Hindlimb muscle (tissue), 1 donor: Measurements from ENCODE around the gene KRT16. TPM values are rescaled to one million over a fixed set of nuclear protein-coding genes. Genes with fewer than 3 reads are reported as not detected.
"Not testable (repeated sequence)": the region's sequence is repeated elsewhere in the genome, so short reads cannot be mapped to it uniquely, and the experiment has no call there.

Source experiments
- DNase-seq: peaks from one replicate; pipeline ENCODE4 v3.0.0-alpha.2; 2013
- polyA plus RNA-seq: library from polyadenylated mRNA; unstranded; fragments of 120-200 nt; gene quantifications from one replicate; pipeline ENCODE4 v1.2.1, GENCODE V29; 2013; ENCODE audit not compliant: insufficient read length

KRT16 gene
- 0.23 TPM for polyA plus RNA-seq

DNA sequence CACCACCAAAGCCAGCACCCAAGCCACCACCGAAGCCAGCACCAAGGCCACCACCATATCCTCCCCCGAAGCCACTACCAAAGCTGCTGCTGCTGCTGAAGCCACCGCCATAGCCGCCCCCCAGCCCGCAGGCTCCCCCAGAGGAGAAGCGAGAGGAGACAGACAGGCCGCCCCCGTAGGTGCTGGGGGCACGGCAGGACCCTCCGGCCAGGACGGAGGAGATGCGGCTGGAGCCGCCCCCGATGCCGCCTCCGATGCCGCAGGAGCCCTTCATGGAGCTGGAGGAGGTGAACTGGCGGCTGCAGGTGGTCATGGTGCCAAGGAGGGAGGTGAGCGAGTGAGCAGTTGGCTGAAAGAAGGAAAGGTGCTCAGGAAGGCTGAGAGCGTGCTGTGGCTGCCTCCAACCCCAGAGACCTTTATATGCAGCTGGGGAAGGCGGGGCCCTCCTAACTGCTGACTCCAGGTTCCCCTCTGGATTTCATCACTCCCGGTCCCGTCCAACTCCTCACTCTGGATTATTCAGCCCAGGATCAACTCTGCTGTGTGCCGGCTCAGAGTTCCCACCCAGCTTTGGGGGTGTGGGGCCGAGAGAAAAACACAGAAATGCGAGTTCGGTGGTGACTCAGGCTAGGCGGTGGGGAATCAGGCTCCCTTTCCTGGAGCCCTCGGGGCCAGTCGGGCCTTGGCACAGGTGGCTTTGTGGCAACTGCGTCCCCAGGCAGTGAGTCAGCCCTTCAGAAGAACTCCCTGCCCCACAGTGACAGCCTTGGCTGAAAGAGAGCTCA is at the start of gene KRT16:
TSS of gene KRT16 (minus strand) at position 392 of the 785 bp plus-strand sequence. CDS start at position 313, 79 bp downstream.
- DNase-seq = not testable (repeated sequence)

DNA sequence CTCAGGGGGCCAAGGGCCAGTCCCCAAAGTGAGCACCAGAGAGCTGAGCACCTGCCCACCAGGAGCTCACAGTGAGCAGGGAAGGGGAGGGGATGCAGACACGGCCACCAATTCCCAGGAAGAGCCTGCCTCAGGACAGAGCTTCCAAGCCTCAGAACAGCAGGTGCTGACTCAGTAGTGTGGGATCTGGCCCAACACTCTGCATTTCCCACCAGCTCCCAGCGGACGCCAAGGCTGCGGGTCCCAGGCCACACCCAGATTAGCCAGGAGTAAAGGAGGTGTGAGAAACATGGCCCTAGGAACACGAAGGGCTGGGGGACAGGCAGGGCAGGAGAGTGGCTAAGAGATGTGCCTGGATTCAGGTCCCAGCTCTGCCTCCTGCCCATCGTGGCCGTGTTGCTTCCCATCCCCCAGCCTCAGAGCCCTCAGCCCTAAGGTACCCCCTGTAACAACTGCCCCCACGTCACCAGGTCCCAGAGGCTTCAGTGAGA is 47.7 kb upstream of the KRT16 start:
- no peak for DNase-seq

DNA sequence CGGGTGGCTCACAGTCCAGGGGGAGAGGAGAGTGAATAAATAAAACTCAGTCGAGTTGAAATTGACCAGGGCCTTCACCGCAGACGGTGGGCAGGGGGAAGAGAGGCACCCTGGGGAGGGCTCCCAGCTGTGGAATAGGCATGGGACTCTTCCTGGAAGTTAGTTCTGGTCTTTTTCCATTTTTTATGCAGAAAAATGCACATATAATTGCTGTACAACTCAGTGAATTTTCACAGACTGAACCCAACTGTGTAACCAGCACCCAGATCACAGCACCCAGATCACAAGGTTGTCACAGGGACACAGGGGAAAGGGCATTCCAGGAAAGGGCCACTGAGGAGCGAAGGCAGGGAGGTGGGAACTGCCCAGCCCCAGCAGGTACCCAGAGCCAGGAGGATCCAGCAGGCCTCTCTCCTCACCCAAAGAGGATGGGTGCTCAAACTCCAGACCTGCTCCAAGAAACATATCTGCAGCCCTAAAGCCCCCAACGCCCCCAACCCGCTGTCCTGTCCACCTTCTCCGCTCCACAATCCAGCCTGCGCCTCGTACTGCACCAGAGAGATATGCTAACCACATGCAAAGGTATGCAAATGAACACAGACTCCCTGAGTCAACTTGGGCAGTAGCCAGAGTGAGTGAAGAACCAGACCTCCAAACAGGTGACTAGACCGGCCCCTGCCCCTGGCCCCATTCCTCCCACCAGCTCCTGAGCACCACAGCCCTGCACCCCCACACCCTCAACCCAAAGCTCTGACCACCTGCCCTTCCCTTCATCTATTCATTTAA is 47.1 kb upstream of the KRT16 start:
- DNase-seq = no peak

DNA sequence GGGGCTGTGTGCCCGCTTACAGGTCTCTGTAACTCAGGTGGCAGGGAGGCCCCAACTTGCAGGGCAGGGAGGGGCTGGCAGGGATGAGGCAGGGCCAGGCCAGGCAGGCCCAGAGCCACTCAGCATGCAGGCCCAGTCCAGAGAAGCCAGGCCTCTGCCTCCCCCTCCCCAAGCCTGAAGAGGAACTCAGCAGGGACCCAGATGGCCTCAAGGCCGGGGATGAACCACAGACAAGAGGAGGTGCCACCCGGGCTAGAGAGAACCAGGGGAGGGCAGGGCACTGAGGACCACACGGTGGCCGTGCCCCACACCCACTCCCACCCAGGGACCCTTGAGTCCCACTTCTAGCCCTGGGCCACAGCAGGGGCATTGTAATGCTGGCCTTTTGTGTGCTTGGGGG is 46.3 kb upstream of the KRT16 start:
- DNase-seq = no peak

DNA sequence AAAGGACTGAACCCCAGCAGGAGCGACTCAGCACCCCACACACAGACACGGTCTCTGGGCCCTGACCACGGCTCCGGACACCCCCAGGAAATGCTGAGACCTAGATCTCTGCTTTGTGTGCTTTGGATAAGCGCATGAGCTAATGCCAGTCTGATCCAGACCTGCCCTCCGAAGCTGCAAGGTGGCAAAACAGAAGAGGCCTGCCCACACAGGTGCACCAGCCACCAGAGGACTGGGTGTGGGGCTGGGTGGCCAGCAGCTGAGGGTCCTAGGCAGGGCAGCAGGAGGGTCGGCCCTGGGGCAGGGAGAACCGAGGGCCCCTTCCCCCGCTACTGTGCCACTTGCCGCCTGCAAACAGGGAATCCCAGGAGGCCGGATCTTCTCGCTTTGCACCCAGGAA is 45.4 kb upstream of the KRT16 start:
- no peak for DNase-seq

DNA sequence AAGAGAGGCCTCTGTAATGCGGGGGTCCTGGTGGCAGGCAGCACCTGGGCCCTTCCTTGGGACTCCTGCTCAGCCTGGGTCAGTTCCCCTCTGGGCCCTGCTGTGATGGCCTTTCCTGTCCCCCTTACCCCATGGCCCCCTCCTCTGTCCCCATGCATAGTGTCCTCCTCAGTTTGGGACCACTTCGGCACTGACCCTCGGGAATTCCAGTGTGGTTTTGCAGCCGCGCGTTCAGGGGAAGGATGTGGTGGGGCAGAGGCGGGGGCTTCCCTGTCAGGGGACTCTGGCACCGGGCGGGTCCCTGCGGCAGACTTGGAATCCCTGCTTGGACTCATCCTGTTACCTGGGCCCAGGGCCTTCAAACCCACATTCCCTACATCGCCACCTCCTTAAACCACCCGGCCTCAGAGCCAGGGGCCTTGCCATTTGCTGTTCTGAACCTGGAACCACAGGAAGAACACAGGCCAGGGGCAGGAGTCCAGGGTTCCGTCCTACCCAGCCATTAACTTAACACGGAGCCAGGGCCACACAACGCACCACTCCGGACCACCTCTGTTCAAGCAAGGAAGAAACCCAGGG is 44.7 kb upstream of the KRT16 start:
- no peak for DNase-seq

DNA sequence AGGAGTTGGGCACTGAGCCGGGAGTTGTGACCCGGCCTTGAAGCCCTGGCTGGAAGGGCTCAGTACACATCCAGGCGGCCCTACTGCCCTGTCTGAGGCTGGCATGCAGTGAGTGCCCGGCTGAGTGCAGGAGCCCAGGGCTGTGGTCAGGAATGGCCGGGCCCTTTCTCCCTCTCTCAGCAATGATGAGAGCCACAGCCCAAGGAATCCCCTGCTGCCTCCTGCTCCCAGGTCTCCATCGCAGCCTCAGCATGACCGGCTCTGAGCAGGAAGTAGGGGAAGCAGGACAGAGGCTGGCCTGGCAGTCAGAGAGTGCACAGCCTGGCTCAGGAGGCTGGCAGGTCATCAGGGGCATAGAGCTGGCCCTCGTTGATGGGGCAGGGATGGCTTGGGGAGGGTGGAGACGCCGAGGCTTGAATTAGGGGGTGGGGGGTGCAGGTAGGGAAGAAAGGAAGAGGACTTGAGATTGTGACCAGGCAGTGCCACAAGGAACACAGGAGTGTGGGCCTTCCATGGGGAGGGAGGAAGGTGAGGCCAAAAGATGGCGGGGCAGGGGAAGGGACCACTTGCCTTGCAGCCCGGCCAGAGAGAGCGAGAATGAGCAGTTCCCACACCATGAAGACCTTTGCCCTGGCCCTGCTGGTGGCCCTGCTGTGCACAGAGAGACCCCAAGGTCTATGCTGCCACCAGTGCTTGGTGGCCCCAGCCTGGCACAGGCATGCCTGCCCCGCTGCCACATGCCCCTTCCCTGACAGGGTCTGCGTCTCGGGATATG is 43.9 kb upstream of the KRT16 start:
- no peak for DNase-seq

DNA sequence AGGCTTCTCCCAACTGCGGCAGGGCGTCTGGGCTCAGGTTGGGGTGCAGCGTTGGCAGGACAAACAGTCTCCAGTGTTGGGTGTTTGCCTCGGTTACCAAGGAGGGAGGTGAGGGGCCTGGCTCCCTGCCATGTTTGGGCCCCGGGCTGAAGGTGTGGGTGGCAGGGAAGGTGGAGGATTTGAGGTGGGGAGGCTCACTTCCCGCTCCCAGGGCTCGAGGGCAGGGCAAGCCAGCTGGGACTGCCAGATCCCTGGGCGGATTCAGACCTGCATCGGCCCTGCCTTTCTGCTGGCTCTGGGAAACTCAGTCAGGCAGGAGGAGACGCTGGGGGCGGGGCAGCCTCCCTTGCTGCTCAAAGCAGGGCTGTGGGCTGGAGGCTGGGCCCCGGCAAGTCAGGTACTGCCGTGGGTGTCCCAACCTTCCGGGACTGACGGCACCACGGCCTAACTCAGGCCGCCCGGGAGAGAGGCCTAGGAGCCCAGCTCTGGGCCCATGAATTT is 43.1 kb upstream of the KRT16 start:
- DNase-seq = no peak

DNA sequence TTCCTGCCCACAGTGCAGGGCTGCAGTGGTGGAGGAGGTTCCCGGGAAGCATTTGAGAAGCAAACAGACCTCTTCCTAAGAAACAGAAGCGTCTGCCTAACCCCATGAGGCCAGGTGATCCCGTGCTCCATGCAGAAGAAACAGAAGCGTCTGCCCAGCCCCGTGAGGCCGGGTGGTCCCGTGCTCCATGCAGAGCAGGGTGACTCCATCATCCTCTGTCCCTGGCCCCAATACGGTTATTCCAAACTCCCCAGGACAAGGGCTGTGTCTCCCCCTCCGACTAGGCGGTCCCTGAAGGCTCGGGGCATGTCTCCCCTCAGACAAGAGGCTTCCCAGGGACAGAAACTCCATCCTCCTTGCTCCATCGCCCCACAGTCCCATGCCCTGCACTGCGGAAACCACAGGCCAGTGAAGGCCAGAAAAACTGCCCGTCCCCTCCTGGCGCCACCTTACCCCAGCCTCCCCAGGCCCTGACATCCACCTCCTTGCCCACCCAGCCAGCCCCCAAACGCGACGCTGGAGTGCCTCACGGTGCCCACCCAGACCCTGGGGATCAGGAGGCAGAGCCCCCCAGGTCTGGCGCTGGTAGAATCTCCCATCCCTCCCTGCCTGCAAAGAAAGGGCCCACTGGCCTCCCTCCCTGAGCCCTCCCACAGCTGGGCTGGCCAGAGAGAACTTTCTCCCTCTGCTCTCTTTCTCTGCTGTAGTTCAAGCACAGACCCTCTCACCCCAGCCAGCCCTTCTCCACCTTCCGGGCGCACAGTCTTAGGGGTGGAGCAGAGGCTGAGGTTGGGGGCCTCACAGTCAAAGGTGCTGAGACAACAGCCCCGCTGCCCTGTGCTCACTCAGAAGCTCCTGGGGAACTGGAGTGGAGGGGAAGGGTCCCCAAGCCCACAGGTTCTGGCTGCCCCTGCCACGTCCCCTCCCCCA is 42.4 kb upstream of the KRT16 start:
- no peak for DNase-seq

DNA sequence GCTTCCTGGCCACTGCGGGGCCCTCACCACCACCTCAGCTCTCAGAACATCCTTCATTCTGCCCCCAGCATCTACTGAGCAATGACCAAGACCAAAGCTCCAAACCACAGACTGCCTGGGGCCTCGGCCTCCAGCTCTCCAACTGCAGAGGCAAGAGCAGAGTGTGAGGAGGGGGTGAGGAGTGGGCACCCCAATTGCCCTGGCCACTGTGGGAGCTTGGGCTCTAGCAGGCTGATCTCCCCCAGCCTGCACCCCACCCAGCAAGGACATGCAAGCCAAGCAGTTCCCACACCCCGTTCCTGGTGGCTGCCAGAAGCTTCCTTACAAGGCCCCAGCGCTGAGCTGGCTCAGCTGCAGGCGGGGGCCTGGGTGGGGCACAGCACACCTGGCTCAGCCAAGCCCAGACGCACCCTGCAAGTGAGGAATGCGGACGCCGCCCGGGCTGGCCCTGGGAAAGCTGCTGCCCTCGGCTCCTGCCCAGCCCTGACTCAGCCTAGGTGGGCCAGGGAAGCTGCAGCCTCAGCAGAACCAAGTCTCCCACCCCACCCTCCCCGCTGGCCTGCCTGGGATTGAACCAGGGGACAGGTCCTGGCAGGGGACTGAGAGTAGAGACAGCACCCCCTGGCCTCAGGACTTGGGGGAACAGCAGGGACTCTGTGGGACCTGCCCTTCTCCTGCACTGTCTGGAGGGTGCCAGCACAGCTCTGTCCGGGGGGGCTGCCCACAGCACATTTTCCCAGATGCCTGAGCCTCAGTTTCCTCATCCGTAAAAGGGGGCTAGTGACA is 41.5 kb upstream of the KRT16 start:
- DNase-seq = no peak

DNA sequence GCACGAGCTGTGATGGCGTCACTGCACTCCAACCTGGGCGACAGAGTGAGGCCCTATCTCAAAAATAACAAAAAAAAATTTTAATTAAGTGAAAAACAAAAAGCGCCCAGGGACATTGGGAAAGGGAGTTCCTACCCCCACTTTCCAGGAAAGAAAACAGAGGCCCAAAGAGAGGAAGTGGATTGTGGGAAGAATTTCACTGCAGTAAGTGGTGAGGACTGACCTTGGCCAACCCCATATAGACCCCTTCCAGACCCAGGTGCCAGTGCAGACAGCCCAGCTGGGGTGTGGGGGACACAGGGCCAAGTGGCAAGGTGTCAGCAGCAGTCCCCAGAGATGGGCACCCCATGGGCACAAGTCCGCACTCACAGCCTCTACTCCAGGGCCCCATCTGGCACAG is 40.9 kb upstream of the KRT16 start:
- no peak for DNase-seq

DNA sequence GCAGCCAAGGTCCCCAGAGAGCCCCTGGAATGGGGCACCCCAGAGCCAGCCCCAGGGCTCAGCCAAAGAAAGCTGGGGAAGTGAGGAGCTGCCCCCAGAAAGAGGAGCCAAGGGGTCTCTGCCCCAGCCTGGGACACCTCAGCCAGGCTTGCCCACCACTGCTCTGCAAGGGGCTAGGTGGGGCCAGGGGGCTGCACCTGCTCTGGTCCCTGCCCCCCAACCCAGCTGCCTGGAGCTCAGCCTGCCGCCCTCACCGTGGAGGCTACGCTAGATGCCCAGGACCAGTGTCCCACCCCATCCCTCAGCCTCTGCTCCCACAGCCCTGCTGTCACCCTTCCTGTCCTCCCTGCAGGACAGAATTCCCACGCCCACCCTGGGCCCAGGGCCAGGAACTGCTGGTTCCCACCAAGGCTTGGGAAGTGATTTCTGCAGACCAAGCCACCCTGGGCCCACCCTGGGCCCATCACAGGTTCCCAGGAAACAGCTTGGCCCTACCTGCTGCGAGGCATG is 39.9 kb upstream of the KRT16 start:
- no peak for DNase-seq

DNA sequence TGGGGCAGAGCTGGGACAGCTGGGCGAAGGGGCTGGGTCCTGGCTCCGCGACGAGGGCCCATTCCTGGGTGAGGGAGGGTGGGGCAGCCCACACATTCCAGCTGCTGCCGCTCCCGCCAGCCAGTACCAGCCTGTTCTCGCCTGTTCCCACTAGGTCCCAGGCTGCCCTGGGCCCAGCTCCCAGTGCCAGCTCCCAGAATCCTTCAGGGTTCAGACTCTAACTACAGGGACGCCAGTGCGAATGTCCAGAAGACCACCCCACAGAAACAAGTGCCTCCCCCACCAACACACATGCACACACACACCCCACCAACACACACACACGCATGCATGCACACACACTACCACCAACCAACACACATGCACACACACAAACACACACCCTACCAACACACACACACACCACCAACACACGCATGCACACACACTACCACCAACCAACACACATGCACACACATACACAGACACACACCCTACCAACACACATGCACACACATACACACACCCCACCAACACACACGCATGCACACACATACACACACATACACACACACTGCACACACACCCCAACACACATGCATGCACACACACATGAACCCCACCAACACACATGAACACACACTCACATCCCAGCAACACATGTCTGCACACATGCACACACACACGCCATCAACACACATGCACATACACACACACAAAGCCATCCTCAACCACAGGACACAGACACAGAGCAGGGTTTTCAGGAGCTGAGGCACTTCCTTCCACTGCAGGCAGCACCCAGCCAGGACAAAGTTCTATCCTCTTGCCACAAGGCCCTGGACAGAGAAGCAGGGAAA is 39.3 kb upstream of the KRT16 start:
- DNase-seq = peak; percentile 53

DNA sequence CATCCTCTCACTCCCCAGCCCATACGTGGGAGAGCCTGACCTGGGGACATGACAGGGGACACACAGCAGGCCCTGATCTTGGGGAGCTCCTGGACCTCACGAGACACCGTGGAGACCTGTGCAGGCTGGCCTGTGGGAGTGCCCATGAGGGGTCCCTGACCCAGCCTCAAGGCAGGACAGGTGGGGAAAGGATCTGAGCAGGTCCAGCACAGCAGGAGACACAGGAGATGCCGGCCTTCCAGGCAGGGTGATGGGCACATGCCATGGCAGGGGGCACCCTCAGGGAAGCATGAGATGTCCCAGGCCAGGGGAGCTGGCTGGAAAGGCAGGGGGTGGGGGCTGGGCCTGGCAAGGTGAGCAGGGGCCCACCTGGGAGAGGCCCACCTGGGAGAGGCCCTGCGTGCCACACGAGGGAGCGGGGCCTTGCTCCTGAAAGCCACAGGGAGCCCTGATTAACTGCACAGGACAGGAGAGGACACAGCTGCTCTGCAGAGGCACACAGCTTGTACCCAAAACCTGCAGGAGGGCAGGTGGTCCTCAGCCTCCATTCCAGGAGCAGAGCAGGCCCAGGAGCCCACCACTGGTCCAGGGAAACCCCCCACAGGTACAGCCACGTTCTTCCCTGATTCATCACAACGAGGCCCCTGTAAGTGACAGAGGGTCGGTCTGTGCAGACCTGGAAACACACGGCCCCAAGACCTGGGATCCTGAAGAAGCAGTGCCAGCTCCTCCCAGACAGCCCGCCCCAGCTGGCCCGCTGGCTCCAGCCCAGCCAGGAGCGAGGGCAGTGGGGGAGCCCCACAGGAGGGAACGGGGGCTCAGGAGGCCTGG is 38.4 kb upstream of the KRT16 start:
- DNase-seq = no peak

DNA sequence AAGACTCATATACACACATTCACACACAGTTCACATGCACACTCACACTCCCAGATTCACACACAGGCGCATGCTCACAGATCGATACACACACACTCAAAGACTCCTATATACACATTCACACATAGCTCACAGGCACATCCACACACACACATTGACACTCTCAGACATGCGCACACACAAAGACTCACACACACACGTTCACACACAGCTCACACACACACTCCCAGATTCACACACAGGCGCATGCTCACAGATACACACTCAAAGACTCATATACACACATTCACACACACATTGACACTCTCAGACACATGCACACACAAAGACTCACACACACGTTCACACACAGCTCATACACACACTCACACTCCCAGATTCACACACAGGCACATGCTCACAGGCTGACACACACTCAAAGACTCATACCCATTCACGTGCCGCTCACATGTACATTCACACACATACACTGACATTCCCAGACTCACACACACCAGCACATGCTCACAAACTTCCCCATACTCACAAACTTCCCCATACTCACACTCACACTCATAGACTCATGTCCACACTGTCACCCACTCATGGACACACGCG is 37.5 kb upstream of the KRT16 start:
- no peak for DNase-seq

DNA sequence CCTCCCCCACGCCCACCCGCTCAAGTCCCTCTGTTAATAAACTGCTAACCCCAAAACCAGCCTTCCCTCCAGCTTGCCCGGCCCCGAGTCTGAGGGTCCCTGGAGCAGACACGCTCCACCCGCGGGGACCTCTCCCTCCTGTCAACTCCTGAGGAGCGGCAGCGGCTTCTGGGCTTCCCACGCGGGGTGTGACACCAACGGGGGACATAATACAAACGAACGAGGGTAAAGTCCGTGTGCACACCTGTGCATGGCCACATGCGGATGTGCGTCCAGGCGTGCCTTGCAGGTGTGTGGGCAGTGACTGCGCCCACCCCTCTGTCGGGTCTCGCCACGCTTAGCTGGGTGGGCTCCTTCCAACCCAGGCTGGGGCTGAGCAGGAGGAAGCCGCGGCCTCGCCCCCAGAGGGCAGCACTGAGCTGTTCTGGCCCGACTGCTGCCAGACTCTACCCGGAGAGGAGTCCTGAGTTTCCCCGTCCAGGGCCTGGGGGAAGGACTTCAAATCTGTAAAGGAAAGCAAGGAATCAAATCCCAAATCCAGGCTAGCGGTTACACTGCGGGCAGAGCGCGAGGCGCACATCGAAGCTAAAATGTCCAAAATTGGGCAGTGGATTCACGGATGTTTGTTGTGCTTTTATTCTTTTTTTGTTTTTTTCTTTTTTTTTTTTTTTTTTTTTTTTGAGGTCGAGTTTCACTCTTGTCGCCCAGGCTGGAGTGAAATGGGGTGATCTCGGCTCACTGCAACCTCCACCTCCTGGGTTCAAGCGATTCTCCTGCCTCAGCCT is 36.0 kb upstream of the KRT16 start:
- DNase-seq = peak; percentile 86

DNA sequence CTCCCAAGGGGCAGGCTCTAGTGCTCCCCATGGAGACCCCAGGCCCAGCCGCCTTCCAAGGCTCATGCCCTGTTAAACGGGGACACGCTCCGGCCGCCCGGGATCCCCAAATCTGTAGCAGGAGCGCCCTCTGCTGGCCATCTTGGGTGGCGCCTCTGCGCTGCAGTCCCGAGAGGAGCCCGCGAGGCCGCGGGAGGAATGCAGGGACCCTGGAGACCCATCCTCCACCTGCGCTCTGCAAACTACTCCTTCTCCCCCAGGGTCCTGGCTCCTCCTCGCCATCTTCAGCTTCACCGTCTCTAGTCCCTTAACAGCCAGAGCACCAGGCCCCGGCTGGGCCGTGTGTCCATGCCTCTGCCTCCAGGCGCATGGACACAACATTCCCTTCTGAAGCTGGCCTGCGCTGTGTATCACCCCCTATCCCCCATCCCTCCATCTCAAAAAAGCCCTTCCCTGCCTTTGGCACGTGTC is 35.4 kb upstream of the KRT16 start:
- peak; percentile 77 for DNase-seq
